ENCODE results near the gene DPP7. TPM values are rescaled to one million over a fixed set of nuclear protein-coding genes. Genes with fewer than 3 reads are reported as not detected.

Gene DPP7
- 371 and 394 TPM in 2 replicates for total RNA-seq

DNA sequence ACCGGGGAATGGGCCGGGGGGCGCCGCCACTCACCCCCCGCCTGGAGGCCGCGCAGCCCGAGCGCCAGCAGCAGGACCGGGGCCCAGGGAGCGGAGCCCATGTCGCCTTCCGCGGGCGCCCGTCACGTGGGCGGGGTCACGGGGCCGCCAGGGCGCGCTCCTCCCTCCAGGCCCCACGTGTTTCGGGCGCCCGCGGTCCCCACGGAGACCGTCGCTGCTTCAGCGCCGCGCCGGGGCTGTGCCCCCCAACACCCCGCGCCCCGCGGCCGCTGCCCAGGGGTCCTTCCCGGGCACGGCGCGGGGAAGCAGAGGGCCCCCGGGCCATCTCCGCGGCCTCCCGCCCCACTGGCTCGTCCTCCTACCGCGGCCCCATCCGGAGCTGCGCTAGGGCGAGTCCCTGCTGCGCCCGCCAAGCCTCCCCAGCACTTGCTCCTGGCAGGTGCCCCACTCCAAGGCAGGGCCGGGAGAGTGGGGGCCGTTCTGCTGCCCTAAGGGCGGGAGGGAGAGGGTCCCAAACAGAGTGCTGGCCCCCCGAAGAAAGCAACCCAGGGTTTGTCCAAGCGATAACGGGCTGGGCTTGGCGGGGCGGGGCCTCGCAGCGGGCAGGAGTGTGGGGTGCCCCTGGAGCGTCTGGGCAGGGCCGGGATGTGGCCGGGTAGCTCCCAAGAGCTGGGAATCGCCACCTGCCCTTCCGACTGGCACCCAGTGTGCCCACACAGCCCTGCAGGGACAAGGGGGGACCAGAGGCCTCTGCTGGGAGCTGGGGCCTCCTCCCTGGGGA, at the start of gene DPP7:
TSS of gene DPP7 (minus strand) at position 121 of the 781 bp plus-strand sequence. CDS start at position 101, 20 bp downstream.
- peak; percentile 76 for DNase-seq (ENCODE audit: low spot score)
- H3K4me1 Mint-ChIP-seq (ENCODE audit: low read depth), result peaks cover 11% of the 10 kb centered on the region
- H3K4me3 Mint-ChIP-seq, result peak within 1 kb of the TSS; percentile 82
- H3K27me3 Mint-ChIP-seq (ENCODE audit: insufficient read depth), result no peaks in the 10 kb centered on the region
- H3K27ac Mint-ChIP-seq, result peak within 1 kb of the TSS; percentile 52
- intact Hi-C loops (cut with micrococcal nuclease), result loop anchor here (1.0 to 2.0 kb wide), 5 partner anchors 14 to 74 kb away; partner anchors contain the start of gene SAPCD2
- peaks cover 9% of the 10 kb centered on the region for H3K36me3 Mint-ChIP-seq (ENCODE audit: low read depth)
- H3K9me3 Mint-ChIP-seq, result no peaks in the 10 kb centered on the region

DNA sequence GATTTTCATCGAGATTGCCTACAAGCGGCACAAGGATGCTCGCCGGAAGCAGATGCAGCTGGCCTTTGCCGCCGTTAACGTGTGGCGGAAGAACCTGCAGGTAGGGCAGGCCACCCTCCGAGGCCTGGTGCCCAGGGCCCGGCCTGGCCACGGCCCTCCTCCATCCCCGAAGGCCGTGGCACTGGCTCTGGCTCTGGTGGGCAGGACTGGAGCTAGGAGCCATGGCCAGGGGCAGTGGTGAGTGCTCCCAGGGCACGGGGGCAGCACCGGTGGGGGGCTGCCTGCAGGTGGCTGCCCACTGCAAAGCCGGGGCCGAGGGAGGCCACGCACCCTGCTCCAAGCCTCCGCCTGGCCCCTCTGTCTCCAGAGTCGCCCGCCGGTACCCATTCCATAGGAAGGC, 49.3 kb upstream of the DPP7 start:
- intact Hi-C loops (cut with micrococcal nuclease), result loop anchor here (5.0 kb wide), 1 partner anchor 37 kb away; no protein-coding TSS in a partner anchor
- Mint-ChIP-seq H3K27ac (no peak overlapping the region), H3K4me1 (ENCODE audit: low read depth) (no peaks in the 10 kb centered on the region), H3K27me3 (ENCODE audit: insufficient read depth) (peaks cover 27% of the 10 kb centered on the region), H3K4me3 (no peak overlapping the region), H3K36me3 (ENCODE audit: low read depth) (no peaks in the 10 kb centered on the region), H3K9me3 (no peaks in the 10 kb centered on the region)
- no peak for DNase-seq (ENCODE audit: low spot score)

DNA sequence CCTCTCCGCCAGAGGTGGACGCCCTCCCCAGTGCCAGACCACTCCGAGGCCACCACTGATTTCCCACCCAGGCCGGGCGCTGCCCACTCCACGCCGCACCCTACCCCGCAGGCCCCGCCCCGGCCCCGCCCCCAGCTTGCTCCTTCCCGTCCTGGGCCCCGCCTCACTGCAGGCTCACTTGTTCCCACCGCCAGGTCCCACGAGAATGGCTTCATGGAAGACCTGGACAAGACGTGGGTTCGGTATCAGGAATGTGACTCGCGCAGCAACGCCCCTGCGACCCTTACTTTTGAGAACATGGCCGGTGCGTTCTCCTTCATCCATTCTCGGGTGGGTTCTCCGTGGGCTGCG, 48.8 kb upstream of the DPP7 start:
- intact Hi-C loops (cut with micrococcal nuclease), result loop anchor here (5.0 kb wide), 1 partner anchor 36 kb away; no protein-coding TSS in a partner anchor
- H3K9me3 Mint-ChIP-seq, result no peaks in the 10 kb centered on the region

DNA sequence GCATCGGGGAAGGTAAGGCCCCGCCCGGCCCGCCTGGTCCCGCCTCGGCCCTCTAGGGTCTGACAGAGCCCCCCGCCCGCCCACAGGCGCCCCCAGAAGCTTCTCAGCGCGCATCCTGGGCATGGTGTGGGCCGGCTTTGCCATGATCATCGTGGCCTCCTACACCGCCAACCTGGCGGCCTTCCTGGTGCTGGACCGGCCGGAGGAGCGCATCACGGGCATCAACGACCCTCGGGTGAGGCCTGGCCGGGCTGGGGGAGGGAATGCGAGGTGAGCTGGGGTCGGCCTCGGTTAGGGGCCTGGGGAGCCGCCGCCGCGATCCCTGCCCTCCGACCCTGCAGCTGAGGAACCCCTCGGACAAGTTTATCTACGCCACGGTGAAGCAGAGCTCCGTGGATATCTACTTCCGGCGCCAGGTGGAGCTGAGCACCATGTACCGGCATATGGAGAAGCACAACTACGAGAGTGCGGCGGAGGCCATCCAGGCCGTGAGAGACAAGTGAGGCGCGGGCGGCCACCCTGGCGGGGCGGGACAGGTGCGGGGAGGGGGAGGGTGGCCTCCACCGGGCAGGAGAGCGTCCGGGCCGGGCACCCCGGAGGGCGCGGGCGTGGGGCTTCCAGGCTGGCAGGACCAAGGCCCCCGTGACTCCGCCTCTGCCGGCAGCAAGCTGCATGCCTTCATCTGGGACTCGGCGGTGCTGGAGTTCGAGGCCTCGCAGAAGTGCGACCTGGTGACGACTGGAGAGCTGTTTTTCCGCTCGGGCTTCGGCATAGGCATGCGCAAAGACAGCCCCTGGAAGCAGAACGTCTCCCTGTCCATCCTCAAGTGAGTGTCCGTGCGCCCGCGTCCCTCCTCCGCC, 48.2 kb upstream of the DPP7 start:
- no peaks in the 10 kb centered on the region for H3K9me3 Mint-ChIP-seq
- no peaks in the 10 kb centered on the region for H3K36me3 Mint-ChIP-seq (ENCODE audit: low read depth)
- intact Hi-C loops (cut with micrococcal nuclease), result loop anchor here (5.0 kb wide), 1 partner anchor 35 kb away; no protein-coding TSS in a partner anchor
- no peak overlapping the region for H3K4me3 Mint-ChIP-seq
- peaks cover 35% of the 10 kb centered on the region for H3K27me3 Mint-ChIP-seq (ENCODE audit: insufficient read depth)
- no peak for DNase-seq (ENCODE audit: low spot score)
- no peak overlapping the region for H3K27ac Mint-ChIP-seq
- no peaks in the 10 kb centered on the region for H3K4me1 Mint-ChIP-seq (ENCODE audit: low read depth)

More for the DNA sequence above, 48.8 kb upstream of the DPP7 start:
- Mint-ChIP-seq H3K4me3 (no peak overlapping the region), H3K27me3 (ENCODE audit: insufficient read depth) (peaks cover 31% of the 10 kb centered on the region), H3K4me1 (ENCODE audit: low read depth) (no peaks in the 10 kb centered on the region), H3K27ac (no peak overlapping the region), H3K36me3 (ENCODE audit: low read depth) (no peaks in the 10 kb centered on the region)
- no peak for DNase-seq (ENCODE audit: low spot score)

DNA sequence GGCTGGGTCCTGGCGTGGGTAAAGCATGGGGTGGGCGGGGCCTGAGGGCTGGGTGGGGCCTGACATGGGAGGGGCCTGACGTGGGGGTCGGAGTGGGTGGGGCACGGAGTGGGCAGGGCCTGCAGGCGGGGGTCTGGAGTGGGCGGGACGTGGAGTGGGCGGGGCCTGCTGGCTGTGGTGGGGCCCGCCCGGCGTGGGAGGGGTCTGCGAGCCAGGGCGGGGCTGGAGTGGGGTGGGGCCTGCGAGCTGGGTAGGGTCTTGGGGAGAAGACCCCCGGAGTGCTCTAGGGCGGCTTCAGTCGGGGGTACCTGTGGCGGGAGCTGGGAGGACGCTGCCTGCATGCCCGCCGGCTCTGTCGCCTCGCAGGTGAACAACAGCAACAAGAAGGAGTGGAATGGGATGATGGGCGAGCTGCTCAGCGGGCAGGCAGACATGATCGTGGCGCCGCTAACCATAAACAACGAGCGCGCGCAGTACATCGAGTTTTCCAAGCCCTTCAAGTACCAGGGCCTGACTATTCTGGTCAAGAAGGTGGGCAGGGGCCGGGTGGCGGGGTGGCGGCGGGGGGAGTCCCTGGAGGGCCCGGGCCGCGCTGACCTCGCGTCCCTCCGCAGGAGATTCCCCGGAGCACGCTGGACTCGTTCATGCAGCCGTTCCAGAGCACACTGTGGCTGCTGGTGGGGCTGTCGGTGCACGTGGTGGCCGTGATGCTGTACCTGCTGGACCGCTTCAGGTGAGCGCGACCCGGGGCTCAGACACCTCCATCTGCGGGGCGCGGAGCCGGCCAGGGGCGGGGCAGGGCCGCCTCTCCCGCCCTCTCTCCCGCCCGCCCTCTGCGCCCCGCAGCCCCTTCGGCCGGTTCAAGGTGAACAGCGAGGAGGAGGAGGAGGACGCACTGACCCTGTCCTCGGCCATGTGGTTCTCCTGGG, 47.3 kb upstream of the DPP7 start:
- intact Hi-C loops (cut with micrococcal nuclease), result loop anchor here (5.0 kb wide), 1 partner anchor 35 kb away; no protein-coding TSS in a partner anchor
- H3K4me3 Mint-ChIP-seq, result no peak overlapping the region
- no peak for DNase-seq (ENCODE audit: low spot score)
- H3K27me3 Mint-ChIP-seq (ENCODE audit: insufficient read depth), result peaks cover 33% of the 10 kb centered on the region
- H3K36me3 Mint-ChIP-seq (ENCODE audit: low read depth), result no peaks in the 10 kb centered on the region
- no peaks in the 10 kb centered on the region for H3K9me3 Mint-ChIP-seq
- H3K4me1 Mint-ChIP-seq (ENCODE audit: low read depth), result no peaks in the 10 kb centered on the region
- H3K27ac Mint-ChIP-seq, result no peak overlapping the region

DNA sequence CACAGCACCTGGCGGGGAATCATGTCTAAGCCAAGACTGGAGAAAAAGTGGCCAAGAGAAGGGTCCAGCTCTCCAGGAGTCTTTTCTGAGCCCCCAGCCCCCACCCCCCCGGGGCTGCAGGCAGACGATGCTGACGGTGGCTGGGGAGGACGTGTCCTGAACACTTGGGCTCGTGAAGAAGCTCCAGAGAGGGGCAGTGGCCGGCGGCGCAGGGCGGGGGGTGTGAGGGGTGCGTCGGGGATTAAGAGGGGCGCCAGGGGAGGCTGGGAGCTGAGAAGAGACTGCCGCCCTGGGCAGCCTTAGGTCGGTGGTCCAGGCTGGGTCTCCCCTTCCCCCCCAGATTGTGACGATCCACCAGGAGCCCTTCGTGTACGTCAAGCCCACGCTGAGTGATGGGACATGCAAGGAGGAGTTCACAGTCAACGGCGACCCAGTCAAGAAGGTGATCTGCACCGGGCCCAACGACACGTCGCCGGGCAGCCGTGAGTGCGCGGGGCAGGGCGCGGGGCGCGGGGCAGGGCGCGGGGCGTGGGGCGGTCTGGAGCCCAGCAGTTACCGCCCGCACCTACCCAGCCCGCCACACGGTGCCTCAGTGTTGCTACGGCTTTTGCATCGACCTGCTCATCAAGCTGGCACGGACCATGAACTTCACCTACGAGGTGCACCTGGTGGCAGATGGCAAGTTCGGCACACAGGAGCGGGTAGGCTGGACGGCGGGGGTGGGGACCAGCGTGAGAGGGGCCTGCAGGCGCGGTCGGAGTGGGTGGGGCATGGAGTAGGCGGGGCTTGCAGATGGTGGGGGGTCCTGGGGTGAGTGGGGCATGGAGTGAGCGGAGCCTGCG, 46.4 kb upstream of the DPP7 start:
- Mint-ChIP-seq H3K4me1 (ENCODE audit: low read depth) (no peaks in the 10 kb centered on the region), H3K9me3 (no peaks in the 10 kb centered on the region), H3K36me3 (ENCODE audit: low read depth) (no peaks in the 10 kb centered on the region), H3K27me3 (ENCODE audit: insufficient read depth) (peaks cover 30% of the 10 kb centered on the region), H3K27ac (no peak overlapping the region), H3K4me3 (no peak overlapping the region)
- intact Hi-C loops (cut with micrococcal nuclease), result loop anchor here (5.0 kb wide), 1 partner anchor 34 kb away; no protein-coding TSS in a partner anchor
- DNase-seq (ENCODE audit: low spot score), result no peak

DNA sequence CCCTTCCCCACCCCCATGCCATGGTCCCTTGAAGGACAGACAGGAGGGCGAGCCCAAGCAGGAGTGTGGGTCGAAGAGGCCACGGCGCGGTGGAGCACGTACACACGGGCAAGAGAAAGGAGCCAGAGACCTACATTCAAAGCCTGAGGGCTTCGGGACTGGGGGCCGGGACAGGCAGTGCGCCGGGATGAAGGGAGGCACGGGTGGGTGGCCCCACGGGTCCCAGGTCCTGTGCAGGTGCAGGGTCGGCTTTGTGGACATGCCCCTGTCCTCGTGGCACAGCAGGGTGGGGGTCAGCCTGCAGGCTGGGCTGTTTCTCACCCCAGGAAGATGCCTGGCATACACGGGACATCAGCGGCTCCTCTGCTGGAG, 45.5 kb upstream of the DPP7 start:
- H3K27me3 Mint-ChIP-seq (ENCODE audit: insufficient read depth), result peaks cover 30% of the 10 kb centered on the region
- DNase-seq (ENCODE audit: low spot score), result no peak
- no peak overlapping the region for H3K4me3 Mint-ChIP-seq
- intact Hi-C loops (cut with micrococcal nuclease), result loop anchor here (5.0 kb wide), 1 partner anchor 33 kb away; no protein-coding TSS in a partner anchor
- H3K9me3 Mint-ChIP-seq, result no peaks in the 10 kb centered on the region
- H3K27ac Mint-ChIP-seq, result no peak overlapping the region
- no peaks in the 10 kb centered on the region for H3K36me3 Mint-ChIP-seq (ENCODE audit: low read depth)
- H3K4me1 Mint-ChIP-seq (ENCODE audit: low read depth), result no peaks in the 10 kb centered on the region

DNA sequence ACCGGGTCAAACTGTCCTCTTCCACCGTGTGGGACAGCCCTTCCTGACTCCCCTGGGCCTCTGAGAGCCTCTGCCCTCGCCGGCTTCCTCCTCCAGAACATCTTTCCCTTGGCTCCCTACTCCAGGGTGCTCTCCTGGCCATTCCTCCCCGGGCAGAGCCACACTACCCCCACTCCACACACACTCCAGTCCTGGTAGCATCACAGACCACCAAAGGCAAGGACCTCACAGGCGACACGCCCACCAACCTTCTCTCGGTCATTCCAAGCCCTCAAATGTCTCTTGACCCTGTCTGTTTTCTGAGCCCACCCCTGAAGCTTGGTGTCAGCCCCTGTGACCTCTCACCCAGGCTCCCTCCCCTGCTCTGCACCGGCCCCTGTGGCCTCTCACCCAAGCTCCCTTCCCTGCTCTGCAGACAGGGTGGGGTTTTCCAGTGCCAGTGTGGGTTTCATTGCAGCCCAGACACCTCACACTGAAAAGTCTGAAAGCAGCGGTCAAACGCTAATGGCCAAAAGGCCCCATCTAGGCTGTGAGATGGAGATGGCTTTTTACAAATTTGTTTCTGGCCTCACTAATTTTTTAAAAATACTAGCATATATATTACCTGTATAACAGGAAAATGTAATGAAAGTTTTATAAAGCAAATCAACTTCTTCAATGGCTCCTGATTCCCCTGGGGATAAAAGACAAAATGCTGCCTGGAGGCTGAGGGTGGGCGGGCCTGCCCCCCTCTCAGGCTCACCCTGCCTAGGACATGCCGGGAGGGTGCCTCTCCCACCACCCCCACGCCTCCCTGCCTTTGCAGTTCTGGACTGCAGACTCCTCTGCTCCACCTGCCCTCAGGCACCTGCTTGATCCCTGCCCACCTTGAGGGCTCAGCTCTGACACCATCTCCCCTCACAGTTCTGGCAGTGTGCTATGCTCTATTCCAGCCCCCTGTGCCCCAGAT, 44.8 kb upstream of the DPP7 start:
- H3K4me1 Mint-ChIP-seq (ENCODE audit: low read depth), result no peaks in the 10 kb centered on the region
- peaks cover 27% of the 10 kb centered on the region for H3K27me3 Mint-ChIP-seq (ENCODE audit: insufficient read depth)
- no peak overlapping the region for H3K4me3 Mint-ChIP-seq
- H3K27ac Mint-ChIP-seq, result no peak overlapping the region
- H3K36me3 Mint-ChIP-seq (ENCODE audit: low read depth), result no peaks in the 10 kb centered on the region
- intact Hi-C loops (cut with micrococcal nuclease), result loop anchor here (5.0 to 10.0 kb wide), 2 partner anchors 32 to 135 kb away; partner anchors contain the start of gene ABCA2
- DNase-seq (ENCODE audit: low spot score), result no peak
- no peaks in the 10 kb centered on the region for H3K9me3 Mint-ChIP-seq

DNA sequence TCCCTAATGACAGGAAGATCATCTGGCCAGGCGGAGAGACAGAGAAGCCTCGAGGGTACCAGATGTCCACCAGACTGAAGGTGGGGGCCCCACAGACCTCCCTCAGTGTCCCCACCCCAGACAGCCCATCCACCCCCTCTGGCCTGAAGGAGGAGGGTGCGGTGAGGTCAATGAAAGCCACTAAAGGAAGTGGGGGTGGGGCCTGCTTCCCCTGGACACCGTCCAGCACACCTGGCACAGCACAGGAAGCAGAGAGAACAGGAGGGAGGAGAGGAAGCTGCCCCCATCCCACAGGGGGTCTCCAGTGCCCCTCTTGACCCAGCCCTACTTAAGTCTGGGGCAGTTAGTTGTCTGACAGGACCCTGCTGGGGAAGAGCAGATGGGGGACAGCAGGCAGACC, 44.1 kb upstream of the DPP7 start:
- Mint-ChIP-seq H3K9me3 (no peaks in the 10 kb centered on the region), H3K27ac (no peak overlapping the region), H3K27me3 (ENCODE audit: insufficient read depth) (peaks cover 27% of the 10 kb centered on the region), H3K4me3 (no peak overlapping the region), H3K4me1 (ENCODE audit: low read depth) (no peaks in the 10 kb centered on the region), H3K36me3 (ENCODE audit: low read depth) (no peaks in the 10 kb centered on the region)
- intact Hi-C loops (cut with micrococcal nuclease), result loop anchor here (10.0 kb wide), 1 partner anchor 134 kb away; the partner anchor contains the start of gene ABCA2
- no peak for DNase-seq (ENCODE audit: low spot score)

DNA sequence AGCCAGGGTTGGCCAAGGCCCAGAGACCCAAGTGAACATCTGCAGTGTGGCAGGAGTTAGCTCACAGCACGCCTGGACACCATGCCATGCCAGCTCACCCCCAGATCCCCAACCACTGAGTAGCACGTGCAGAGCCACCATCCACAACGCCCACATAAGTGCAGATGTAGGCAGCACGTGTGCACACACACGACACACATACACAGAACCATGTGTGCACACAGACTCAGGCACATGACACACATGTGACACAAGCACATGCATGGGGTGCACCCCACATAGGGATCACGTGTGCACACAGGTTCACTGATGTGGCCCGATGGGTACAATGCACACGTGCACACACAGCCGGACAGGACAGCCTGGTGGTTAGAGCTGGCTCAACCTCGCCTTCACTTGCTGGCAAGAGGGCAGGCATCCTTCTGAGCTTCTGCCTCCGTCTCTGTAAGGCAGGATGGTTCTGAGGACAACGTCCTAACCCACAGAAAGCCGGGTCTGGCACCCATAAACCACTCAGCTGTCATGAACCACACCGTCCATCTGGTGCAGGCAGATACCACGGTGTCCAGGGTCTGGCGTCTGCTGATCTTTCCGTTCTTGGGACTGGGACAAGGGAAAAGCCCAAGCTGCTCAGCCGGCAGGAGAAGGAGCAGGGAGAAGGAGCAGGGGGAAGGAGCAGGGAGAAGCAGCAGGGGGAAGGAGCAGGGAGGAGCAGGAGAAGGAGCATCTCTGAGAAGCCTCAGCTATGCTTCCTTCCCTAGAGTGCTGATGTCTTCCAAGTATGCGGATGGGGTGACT, 43.3 kb upstream of the DPP7 start:
- intact Hi-C loops (cut with micrococcal nuclease), result loop anchor here (1.0 to 10.0 kb wide), 7 partner anchors 19 to 309 kb away; partner anchors contain the start of genes ABCA2, ANAPC2, GRIN1 and NSMF
- Mint-ChIP-seq H3K4me3 (no peak overlapping the region), H3K27me3 (ENCODE audit: insufficient read depth) (peaks cover 27% of the 10 kb centered on the region), H3K9me3 (no peaks in the 10 kb centered on the region), H3K36me3 (ENCODE audit: low read depth) (no peaks in the 10 kb centered on the region), H3K4me1 (ENCODE audit: low read depth) (no peaks in the 10 kb centered on the region), H3K27ac (no peak overlapping the region)
- no peak for DNase-seq (ENCODE audit: low spot score)
